NCI-H2171 (cell line): Measurements from ENCODE around the gene CALHM4.

Experiments
- DNase-seq: peaks from one replicate; lab custom pipeline; 2025; lab: John Stamatoyannopoulos, UW

The CALHM4 gene, protein sequence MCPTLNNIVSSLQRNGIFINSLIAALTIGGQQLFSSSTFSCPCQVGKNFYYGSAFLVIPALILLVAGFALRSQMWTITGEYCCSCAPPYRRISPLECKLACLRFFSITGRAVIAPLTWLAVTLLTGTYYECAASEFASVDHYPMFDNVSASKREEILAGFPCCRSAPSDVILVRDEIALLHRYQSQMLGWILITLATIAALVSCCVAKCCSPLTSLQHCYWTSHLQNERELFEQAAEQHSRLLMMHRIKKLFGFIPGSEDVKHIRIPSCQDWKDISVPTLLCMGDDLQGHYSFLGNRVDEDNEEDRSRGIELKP

DNA sequence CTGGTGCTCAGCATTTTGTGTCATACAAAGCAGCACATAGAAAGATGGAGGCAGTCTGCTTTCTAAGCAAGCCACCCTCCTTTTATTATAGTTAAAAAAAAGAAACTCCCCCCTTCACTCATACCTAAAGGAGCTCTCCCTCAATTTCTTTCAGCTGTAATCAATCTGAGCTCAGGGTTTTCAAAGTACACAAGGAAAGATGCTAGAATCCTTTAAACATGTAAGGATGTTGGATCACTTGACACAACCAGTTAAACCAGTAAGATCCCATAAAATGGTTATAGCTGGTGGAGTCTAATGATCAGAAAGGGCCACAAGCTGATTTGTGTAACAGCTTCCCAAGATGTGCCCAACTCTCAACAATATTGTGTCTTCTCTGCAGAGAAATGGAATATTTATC is at the start of gene CALHM4:
Gene CALHM4 (plus strand): TSS at position 301 of the 400 bp plus-strand sequence. CDS start 43 bp downstream, at position 344.
- DNase-seq = no peak

DNA sequence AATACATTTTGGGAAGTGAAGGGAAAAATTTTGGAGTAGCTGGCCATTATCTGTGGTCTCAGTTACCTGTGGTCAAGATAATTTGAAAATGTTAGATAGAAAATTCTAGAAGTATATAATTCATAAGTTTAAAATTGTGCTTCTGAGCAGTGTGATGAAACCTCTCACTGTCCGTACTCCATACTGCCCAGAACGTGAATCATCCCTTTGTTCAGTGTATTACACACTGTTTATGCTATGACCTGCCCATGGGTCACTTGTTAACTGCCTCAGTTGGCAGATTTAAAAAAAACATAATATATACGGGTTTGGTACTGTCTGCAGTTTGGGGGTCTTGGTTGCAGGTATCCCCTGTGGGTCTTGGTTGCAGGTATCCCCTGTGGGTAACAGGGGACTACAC is 46.2 kb upstream of the CALHM4 start:
- no peak for DNase-seq

GRCh38 chr6:116508527-116508926 is 45.0 kb upstream of the CALHM4 start:
- no peak for DNase-seq

GRCh38 chr6:116511424-116512110 is 42.0 kb upstream of the CALHM4 start, which contains the start of gene CALHM5:
Gene CALHM5, plus strand, starts transcription at chr6:116511639. Its CDS starts 58 bp downstream, at chr6:116511697.
- DNase-seq = no peak

DNA sequence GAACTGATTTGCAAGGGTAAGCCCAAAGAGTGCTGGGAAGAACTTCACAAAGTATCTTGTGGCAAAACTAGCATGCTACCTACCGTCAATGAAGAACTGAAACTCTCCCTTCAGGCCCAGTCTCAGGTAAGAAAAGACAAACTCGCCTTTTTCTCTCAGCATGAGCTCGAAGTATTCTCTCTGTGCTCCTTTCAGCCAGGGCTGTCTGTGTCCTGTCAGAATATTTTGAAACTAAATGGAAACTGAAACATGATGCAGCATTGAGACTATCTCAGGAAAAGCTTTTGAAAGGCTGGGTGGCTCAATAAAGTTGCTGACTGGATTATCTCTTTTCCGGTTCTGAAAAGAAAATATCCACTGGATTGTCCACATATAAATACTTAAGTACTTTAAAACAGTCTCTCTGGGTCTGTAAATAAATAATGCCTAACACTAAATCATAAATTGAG is 41.4 kb upstream of the CALHM4 start:
- no peak for DNase-seq

DNA sequence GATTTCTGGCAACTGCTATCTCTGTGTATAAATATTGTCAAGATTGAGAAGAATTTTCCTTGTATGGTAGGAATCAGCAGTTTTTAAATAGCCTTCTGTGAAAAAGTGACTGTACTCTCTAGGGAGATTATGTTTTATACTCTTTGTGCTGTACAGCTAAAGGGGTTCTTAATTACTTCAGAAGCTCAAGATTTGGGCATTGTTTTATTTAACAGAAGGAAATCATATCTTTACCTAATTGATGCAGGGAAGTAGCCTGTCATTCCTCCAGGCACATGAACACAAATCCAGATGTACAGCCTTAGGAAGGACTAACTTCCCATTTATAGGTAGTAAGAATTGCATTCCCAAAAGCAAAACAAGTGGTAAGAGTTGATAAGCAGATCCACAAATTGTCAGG is 40.8 kb upstream of the CALHM4 start:
- DNase-seq = no peak

DNA sequence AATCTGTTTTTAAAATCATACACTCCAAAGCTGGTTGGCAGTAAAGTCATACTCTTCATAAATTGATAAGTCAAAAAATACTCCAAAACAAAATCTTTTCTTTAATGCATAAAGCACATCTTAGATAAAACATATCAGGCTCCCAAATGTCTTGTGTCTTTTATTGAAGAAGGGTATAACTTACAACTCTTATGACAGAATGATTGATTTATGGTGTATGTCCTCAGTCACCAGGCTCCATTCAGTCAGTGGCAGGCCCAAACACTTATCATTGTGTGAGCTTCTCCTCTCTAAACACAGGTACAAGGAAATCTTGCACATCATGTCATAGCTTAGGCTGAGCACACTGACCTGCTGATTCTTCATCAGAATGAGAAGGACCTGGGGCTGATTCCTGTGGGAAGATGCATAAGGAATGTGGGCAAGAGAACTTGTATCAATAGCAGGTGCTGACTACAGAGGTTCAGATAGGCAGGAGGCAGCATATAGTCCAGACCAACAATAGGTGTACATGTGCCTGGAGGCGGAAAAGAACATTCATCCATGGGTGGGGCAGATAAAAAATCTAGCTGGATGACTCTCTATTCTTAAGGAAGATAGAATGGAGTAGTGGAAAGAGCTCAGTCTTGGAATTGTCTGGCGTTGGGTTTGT is 40.2 kb upstream of the CALHM4 start:
- no peak for DNase-seq

DNA sequence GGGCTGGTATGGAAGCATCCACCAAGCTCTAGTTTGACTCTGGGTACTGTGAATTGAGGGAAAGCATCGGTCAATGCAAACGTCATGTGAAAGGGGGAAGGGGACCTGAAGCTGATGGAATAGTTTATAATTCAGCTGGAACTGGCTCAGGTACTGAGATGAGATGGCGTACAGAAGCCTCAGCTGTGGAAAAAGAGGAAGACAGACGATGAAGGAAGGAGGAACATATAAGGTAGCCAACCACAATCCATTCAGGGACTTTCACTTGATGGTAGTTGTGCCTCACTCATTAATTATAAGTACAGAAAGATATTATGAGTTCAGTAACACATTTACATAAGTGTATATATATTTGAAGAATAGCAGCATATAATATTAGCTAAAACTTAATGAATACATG is 39.4 kb upstream of the CALHM4 start:
- no peak for DNase-seq

DNA sequence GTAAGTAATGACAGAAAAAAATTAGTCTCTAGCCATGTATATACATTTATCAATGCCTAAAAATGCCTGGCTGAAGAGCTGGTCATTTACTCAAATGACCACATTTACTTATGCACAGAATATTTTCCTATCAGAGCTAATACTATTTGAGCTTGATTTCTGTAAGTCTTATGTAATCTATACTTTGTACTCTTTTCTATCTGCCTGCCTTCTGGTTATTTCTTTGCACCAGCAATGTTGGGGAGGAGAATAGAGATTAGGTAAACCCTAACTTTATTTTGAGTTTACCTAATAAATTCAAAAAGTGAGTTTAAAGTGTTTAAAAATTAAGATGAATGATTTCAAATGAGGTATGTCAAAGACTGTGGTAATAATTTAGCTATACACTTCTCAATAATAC is 38.4 kb upstream of the CALHM4 start:
- no peak for DNase-seq

GRCh38 chr6:116518621-116519368 is 34.8 kb upstream of the CALHM4 start:
- DNase-seq = no peak

GRCh38 chr6:116522896-116523295 is 30.7 kb upstream of the CALHM4 start:
- no peak for DNase-seq

DNA sequence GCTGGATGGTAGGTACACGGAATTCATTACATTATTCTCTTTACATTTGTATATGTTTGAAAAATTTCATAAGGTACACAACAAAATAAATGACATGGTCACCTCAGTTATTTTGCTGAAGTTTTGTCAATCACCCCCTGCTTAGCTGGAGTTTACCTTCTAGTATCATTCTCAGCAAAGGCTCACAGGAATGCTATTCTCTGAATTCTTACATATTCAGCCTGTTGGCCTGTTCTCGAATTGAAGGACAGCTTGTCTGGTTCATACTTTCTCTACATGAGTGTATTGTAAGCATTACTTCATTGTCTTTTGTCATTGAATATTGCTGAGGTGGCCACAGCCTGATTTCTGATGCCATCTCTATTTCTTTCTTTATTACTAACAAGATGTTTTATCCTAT is 29.3 kb upstream of the CALHM4 start:
- DNase-seq = no peak

- no peak for DNase-seq
These were observed 25.4 kb upstream of the CALHM4 start for GRCh38 chr6:116528133-116528532.

GRCh38 chr6:116528780-116529179 is 24.8 kb upstream of the CALHM4 start:
- no peak for DNase-seq

DNA sequence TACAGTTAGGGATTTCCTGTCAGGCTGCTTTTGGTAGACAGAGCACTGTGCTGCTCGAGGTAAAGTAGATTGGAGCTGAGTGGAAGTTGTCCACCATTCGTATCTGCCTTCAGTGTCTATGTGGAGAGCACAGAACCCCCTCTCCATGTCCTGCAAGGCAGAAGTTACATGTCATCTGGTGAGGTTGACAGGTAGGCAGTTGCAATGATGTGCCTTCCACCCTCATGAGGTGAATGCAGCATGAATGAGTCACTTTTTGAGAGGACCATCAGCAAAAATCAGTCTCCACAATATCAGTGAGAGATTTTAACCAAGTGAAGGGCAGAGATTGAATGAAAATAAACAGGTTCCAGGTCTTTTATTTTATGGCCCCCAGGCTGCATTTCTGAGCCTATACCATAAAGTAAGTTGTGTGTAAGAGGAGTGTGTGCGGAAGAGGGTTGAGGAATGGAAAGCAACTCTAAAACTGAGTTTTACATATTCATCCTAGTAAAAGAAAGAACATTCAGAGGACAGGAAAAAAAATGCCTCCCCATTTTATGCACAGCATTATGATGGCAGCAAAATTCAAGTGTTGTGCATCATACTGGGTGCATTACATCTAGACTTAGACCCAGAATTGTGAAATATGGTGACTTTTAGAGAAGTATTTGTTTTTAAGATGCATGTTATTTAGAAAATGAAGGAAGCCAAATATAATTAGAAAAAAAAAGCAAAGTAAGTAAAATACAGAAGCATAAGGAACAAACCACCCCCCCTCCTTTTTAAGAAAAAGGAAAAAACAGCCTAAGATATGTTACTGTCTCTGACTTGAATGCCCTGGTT is 23.9 kb upstream of the CALHM4 start:
- DNase-seq = no peak

DNA sequence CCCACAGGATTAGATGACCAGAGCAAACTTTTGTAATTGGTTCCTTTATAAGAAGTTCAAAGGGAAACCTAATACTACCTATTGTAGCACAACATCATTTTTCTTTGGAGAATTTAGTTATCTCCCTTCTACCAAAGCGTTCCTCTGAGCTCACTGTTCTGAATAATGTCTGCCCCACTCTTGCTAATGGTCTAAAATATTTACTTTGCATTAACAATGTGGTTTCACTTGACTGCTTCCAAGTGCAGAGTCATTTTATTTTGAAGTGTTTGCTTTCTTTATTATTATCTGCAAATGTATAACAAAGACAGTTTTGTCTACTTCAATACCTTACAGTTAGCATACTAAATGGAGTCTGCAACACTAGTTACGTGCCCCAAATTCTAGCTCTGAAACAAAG is 23.1 kb upstream of the CALHM4 start:
- DNase-seq = no peak

GRCh38 chr6:116531675-116532570 is 21.6 kb upstream of the CALHM4 start:
- DNase-seq = peak; percentile 19

GRCh38 chr6:116533233-116533957 is 20.2 kb upstream of the CALHM4 start:
- DNase-seq = no peak

DNA sequence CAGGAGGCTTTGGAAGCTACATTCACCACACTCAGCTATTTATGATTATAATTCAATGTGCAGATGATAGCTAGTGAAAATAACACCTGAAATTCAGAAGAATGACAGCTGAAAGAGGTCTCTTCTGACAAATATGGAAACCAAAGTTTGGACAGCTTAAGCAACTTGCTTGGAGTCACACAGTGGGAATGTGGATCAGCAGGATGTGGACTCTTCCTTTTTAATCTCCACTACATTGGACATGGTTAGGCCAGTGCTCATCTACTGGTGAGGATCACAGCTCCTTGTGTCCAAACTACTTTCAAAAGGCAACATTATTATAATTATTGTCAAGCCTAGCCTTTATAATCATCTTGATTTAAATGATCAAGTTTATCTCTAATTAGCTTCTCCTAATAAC is 18.4 kb upstream of the CALHM4 start:
- DNase-seq = no peak

DNA sequence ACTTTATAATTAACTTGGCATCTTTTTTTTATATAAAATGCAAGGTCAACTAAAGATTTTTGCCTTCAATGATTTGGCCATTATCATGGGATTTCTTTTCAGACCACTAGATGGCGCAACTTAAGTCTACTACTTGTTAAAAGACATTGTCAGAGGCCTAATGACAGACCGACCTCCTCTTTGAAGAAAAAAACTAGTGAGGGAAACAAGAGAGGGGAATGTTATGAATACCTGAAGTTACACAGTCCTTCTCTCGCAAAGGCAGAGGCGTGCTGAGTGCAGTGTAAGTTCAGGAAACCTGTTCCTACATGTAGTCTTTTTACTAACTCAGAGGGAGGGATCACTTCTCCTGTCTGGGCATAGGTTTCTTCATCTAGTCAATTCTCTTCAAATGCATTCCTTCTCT is 17.3 kb upstream of the CALHM4 start:
- DNase-seq = peak; percentile 7
